ENCODE results near the gene ATG7. TPM values are rescaled to one million over a fixed set of nuclear protein-coding genes. Genes with fewer than 3 reads are reported as not detected.

ATG7 gene
- total RNA-seq, 1 donor from 2014 or later, result 42.5 TPM

DNA sequence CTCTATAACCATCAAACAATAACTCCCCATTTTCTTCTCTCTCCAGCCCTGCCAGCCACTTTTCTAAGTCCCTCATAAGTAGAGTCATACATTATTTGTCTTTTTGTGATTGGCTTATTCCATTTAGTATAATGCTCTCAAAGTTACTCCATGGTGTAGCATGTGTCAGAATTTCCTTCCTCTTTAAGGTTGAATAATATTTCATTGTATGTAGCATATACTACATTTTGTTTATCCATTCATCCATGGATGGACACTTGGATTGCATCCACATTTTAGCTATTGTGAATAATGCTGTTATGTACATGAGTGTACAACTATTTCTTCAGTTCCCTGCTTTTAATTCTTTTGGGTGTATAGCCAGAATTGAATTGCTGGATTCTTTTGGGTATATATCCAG is 138.4 kb downstream of the ATG7 start:
- no peaks in the 10 kb centered on the region for H3K27me3 Mint-ChIP-seq (ENCODE audit: unreplicated experiment)
- TF ChIP-seq, protein P1, sequence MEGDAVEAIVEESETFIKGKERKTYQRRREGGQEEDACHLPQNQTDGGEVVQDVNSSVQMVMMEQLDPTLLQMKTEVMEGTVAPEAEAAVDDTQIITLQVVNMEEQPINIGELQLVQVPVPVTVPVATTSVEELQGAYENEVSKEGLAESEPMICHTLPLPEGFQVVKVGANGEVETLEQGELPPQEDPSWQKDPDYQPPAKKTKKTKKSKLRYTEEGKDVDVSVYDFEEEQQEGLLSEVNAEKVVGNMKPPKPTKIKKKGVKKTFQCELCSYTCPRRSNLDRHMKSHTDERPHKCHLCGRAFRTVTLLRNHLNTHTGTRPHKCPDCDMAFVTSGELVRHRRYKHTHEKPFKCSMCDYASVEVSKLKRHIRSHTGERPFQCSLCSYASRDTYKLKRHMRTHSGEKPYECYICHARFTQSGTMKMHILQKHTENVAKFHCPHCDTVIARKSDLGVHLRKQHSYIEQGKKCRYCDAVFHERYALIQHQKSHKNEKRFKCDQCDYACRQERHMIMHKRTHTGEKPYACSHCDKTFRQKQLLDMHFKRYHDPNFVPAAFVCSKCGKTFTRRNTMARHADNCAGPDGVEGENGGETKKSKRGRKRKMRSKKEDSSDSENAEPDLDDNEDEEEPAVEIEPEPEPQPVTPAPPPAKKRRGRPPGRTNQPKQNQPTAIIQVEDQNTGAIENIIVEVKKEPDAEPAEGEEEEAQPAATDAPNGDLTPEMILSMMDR (IDR thresholded peaks at IDR 0.05), result no peak
- H3K4me3 Mint-ChIP-seq (ENCODE audit: unreplicated experiment), result no peak overlapping the region
- no peak overlapping the region for H3K27ac Mint-ChIP-seq (ENCODE audit: unreplicated experiment)
- peaks cover 18% of the 10 kb centered on the region for H3K9me3 Mint-ChIP-seq (ENCODE audit: unreplicated experiment)
- H3K4me1 Mint-ChIP-seq (ENCODE audit: unreplicated experiment), result peaks cover 19% of the 10 kb centered on the region
- no peak for DNase-seq (ENCODE audit: extremely low spot score, unreplicated experiment)
- peaks cover 27% of the 10 kb centered on the region for H3K36me3 Mint-ChIP-seq (ENCODE audit: unreplicated experiment)

DNA sequence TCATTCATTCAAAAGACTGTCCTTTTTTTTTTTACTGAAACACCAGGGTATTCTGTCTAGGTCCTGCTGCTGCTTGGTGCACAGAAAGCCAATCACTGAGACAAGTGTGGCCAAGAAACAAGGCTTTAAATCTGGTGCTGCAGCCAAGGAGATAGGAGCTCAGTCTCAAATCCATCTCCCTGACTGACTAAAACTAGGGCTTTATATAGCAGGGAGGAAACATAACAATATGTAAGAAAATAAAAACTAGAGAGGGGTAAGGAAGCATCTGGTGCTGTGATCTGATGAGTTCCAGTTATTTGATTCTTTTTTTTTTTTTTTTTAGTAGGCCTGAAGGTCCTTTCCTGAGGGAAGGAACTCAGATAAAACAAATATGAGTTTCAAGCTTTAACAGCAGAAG is 139.8 kb downstream of the ATG7 start:
- no peaks in the 10 kb centered on the region for H3K27me3 Mint-ChIP-seq (ENCODE audit: unreplicated experiment)
- H3K36me3 Mint-ChIP-seq (ENCODE audit: unreplicated experiment), result peaks cover 24% of the 10 kb centered on the region
- H3K27ac Mint-ChIP-seq (ENCODE audit: unreplicated experiment), result peak overlapping the region; percentile 24
- H3K4me1 Mint-ChIP-seq (ENCODE audit: unreplicated experiment), result peaks cover 19% of the 10 kb centered on the region
- H3K4me3 Mint-ChIP-seq (ENCODE audit: unreplicated experiment), result no peak overlapping the region
- peaks cover 18% of the 10 kb centered on the region for H3K9me3 Mint-ChIP-seq (ENCODE audit: unreplicated experiment)
- TF ChIP-seq, protein P1 (IDR thresholded peaks at IDR 0.05), result no peak
- no peak for DNase-seq (ENCODE audit: extremely low spot score, unreplicated experiment)

DNA sequence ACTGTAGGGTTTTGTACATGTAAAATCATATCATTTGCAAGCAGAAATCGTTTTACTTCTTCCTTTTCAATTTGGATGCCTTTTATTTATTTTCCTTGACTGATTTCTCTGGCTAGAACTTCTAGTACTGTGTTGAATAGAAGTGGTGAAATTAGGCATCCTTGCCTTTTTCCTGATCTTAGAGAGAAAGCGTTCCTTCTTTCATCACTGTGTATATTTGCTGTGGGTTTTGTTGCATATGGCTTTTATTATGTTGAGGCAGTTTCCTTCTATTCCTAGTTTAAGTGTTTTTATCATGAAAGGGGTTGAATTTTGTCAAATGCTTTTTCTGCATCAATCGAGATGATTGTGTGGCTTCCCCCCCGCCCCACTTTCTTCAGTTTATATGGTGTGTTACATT is 140.9 kb downstream of the ATG7 start:
- no peak overlapping the region for H3K4me3 Mint-ChIP-seq (ENCODE audit: unreplicated experiment)
- TF ChIP-seq, protein P1 (IDR thresholded peaks at IDR 0.05), result no peak

DNA sequence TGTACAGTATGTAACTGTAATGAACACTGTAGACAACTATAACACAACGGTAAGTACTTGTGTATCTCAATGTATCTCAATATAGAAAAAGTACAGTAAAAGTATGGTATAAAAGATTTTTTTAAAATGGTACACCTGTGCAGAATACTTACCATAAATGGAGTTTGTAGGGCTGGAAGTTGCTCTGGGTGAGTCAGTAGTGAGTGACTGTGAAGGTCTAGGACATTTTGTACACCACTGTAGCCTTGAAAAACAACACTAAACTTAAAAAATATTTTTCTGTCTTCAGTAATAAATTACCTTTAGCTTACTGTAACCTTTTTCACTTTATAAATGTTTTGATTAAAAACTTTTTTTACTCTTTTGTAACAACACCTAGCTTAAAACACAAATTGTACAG is 142.9 kb downstream of the ATG7 start:
- H3K36me3 Mint-ChIP-seq (ENCODE audit: unreplicated experiment), result peaks cover 12% of the 10 kb centered on the region
- H3K4me1 Mint-ChIP-seq (ENCODE audit: unreplicated experiment), result peaks cover 27% of the 10 kb centered on the region

More for the DNA sequence above, 140.9 kb downstream of the ATG7 start:
- Mint-ChIP-seq H3K36me3 (ENCODE audit: unreplicated experiment) (peaks cover 21% of the 10 kb centered on the region), H3K27me3 (ENCODE audit: unreplicated experiment) (no peaks in the 10 kb centered on the region), H3K4me1 (ENCODE audit: unreplicated experiment) (peaks cover 19% of the 10 kb centered on the region), H3K9me3 (ENCODE audit: unreplicated experiment) (peaks cover 15% of the 10 kb centered on the region), H3K27ac (ENCODE audit: unreplicated experiment) (no peak overlapping the region)
- no peak for DNase-seq (ENCODE audit: extremely low spot score, unreplicated experiment)

DNA sequence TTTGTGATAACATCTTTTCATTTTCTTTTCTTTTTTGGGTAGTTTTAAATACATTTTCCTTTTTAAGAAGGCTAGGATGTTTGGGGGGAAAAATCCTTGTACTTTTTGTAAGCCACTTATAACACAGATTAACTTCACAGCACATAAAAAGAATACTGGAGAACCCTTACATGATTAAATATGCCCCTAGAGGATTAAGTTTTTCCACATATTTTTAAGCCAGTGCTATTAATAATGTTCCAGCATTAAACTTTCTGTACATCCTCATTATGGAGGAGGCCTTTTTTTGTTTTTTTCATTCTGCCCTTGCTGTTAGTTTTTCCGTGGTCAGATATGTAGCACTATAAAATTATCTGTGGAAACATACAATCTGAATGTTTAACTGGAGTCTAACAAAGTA is 147.9 kb downstream of the ATG7 start:
- Mint-ChIP-seq H3K27ac (ENCODE audit: unreplicated experiment) (peak overlapping the region; percentile 47), H3K4me1 (ENCODE audit: unreplicated experiment) (peaks cover 29% of the 10 kb centered on the region), H3K9me3 (ENCODE audit: unreplicated experiment) (no peaks in the 10 kb centered on the region), H3K27me3 (ENCODE audit: unreplicated experiment) (no peaks in the 10 kb centered on the region), H3K36me3 (ENCODE audit: unreplicated experiment) (peaks cover 2% of the 10 kb centered on the region), H3K4me3 (ENCODE audit: unreplicated experiment) (no peak overlapping the region)
- TF ChIP-seq, protein P1 (IDR thresholded peaks at IDR 0.05), result no peak
- DNase-seq (ENCODE audit: extremely low spot score, unreplicated experiment), result no peak

More for the DNA sequence above, 142.9 kb downstream of the ATG7 start:
- Mint-ChIP-seq H3K9me3 (ENCODE audit: unreplicated experiment) (peaks cover 6% of the 10 kb centered on the region), H3K4me3 (ENCODE audit: unreplicated experiment) (no peak overlapping the region), H3K27me3 (ENCODE audit: unreplicated experiment) (no peaks in the 10 kb centered on the region), H3K27ac (ENCODE audit: unreplicated experiment) (no peak overlapping the region)
- TF ChIP-seq, protein P1 (IDR thresholded peaks at IDR 0.05), result no peak
- DNase-seq (ENCODE audit: extremely low spot score, unreplicated experiment), result no peak

Data from osteocyte (in vitro differentiated cells).